Gastrocnemius medialis (tissue), 4 donors: ENCODE data around the gene KAZN. TPM values are rescaled to one million over a fixed set of nuclear protein-coding genes. Genes with fewer than 3 reads are reported as not detected.

Source experiments
- ATAC-seq, 2 donors: fragments of 150-250 bp; one replicate each; pipeline ENCODE4 v1.9.1; 2016
- DNase-seq, 2 donors: peaks; one replicate each; pipeline ENCODE4 v3.0.0-alpha.2; 2019
- H3K27ac ChIP-seq, 4 donors: fragments of 200-600 bp; sonication (generic); 1 replicate in 1 of 4; 2 replicates in 3 of 4; pipeline ENCODE4 v1.5.1; 2016 to 2018; ENCODE audit warnings: mild to moderate bottlenecking in 2 of 4, moderate library complexity in 1 of 4
- H3K27me3 ChIP-seq, 3 donors: fragments of 200-600 bp; sonication (generic) in 2 of 3; 1 replicate in 1 of 3; 2 replicates in 2 of 3; pipeline versions ENCODE4 v1.5.1 to v1.6.0; 2016 to 2019; ENCODE audit warnings: mild to moderate bottlenecking in 1 of 3, moderate library complexity in 1 of 3
- H3K36me3 ChIP-seq, 2 donors: fragments of 200-600 bp; sonication (generic) in 1 of 2; one replicate each; pipeline ENCODE4 v1.5.1; 2017 to 2018
- H3K4me1 ChIP-seq, 2 donors: fragments of 200-600 bp; sonication (generic) in 1 of 2; one replicate each; pipeline ENCODE4 v1.5.1; 2016 to 2017; ENCODE audit warnings: mild to moderate bottlenecking in 2 of 2
- H3K4me3 ChIP-seq, 4 donors: fragments of 200-600 bp; sonication (generic) in 3 of 4; 1 replicate in 1 of 4; 2 replicates in 3 of 4; pipeline ENCODE4 v1.5.1; 2016 to 2019; ENCODE audit warnings: mild to moderate bottlenecking in 2 of 4
- H3K9me3 ChIP-seq, 3 donors: fragments of 200-600 bp; sonication (generic) in 2 of 3; 1 replicate in 1 of 3; 2 replicates in 2 of 3; pipeline ENCODE4 v1.5.1; 2016 to 2019
- CTCF ChIP-seq, 5 experiments: fragments of 450-650 bp in 3 of 5; fragments of 200-600 bp in 2 of 5; sonication (generic) in 2 of 5; IDR thresholded peaks in 4 of 5; conservative IDR thresholded peaks in 1 of 5; 1 replicate in 4 of 5; 2 replicates in 1 of 5; pipeline ENCODE4 v1.5.1; 2016 to 2019; ENCODE audit warnings: antibody characterized with exemption in 5 of 5, mild to moderate bottlenecking in 3 of 5, moderate library complexity in 3 of 5
- POLR2A ChIP-seq, 2 donors: fragments of 450-650 bp; IDR thresholded peaks; one replicate each; pipeline ENCODE4 v1.6.1; 2017; ENCODE audit warnings: antibody characterized with exemption in 2 of 2, mild to moderate bottlenecking in 2 of 2, moderate library complexity in 2 of 2
- in situ Hi-C, 4 donors: fragments of 200-750 bp; cut with MboI; loops; one replicate each; pipeline versions ENCODE4 v1.15.0 to v1.8.0; 2017; ENCODE audit warnings: low sequenced_read_pairs in 4 of 4
- intact Hi-C: fragments of 100-400 bp; cut with DNase I; formaldehyde crosslinking; loops from one replicate; pipeline ENCODE4 v1.15.1; 2023; ENCODE audit warnings: low total_unique reads
- total RNA-seq, 4 donors: library from RNA; depleted of rRNA; stranded (reverse); fragments of >200 nt; gene quantifications; one replicate each; pipeline versions ENCODE4 v1.1.0 to v1.2.3, GENCODE V29; 2016

KAZN gene
- total RNA-seq, 4 donors from 2014 or later, result 0.05 to 2.2 (median 1.00) TPM

- no peak for ATAC-seq
- no peaks in the 10 kb centered on the region for H3K4me1 ChIP-seq
- H3K27me3 ChIP-seq, result no peaks in the 10 kb centered on the region
- no peak for TF ChIP-seq CTCF (IDR thresholded peaks at IDR 0.05 in 4 of 5, conservative IDR thresholded peaks at IDR 0.05 in 1 of 5)
- no peak for TF ChIP-seq POLR2A (IDR thresholded peaks at IDR 0.05)
- intact Hi-C loops, result no loop called here
- in situ Hi-C loops, result no loop called here
- no peak overlapping the region for H3K4me3 ChIP-seq
- H3K9me3 ChIP-seq, result no peaks in the 10 kb centered on the region
- no peak overlapping the region for H3K27ac ChIP-seq
- no peaks in the 10 kb centered on the region for H3K36me3 ChIP-seq
- DNase-seq, result no peak
Measured at GRCh38 chr1:14825396-14825795, 226.9 kb downstream of the KAZN start.

GRCh38 chr1:14826172-14826636 lies 227.7 kb downstream of the KAZN start:
- no peak for TF ChIP-seq POLR2A (IDR thresholded peaks at IDR 0.05)
- TF ChIP-seq CTCF (IDR thresholded peaks at IDR 0.05 in 4 of 5, conservative IDR thresholded peaks at IDR 0.05 in 1 of 5), result no peak
- no peaks in the 10 kb centered on the region for H3K36me3 ChIP-seq
- ATAC-seq, result no peak
- no peaks in the 10 kb centered on the region for H3K4me1 ChIP-seq
- intact Hi-C loops, result no loop called here
- no peak overlapping the region for H3K4me3 ChIP-seq
- in situ Hi-C loops, result no loop called here
- H3K27me3 ChIP-seq, result no peaks in the 10 kb centered on the region
- H3K27ac ChIP-seq, result no peak overlapping the region
- no peak for DNase-seq
- no peaks in the 10 kb centered on the region for H3K9me3 ChIP-seq

GRCh38 chr1:14826731-14827326 lies 228.3 kb downstream of the KAZN start:
- TF ChIP-seq CTCF (IDR thresholded peaks at IDR 0.05 in 4 of 5, conservative IDR thresholded peaks at IDR 0.05 in 1 of 5) (no peak), POLR2A (IDR thresholded peaks at IDR 0.05) (no peak)
- in situ Hi-C loops (no loop called here), intact Hi-C loops (no loop called here)
- Histone ChIP-seq H3K4me1 (no peaks in the 10 kb centered on the region), H3K36me3 (no peaks in the 10 kb centered on the region), H3K9me3 (no peaks in the 10 kb centered on the region), H3K27me3 (no peaks in the 10 kb centered on the region), H3K27ac (no peak overlapping the region), H3K4me3 (no peak overlapping the region)
- DNase-seq (no peak), ATAC-seq (no peak)

- no peak for ATAC-seq
- Histone ChIP-seq H3K36me3 (no peaks in the 10 kb centered on the region), H3K27me3 (no peaks in the 10 kb centered on the region), H3K4me1 (no peaks in the 10 kb centered on the region), H3K27ac (no peak overlapping the region), H3K4me3 (no peak overlapping the region), H3K9me3 (no peaks in the 10 kb centered on the region)
- no peak for DNase-seq
- in situ Hi-C loops (no loop called here), intact Hi-C loops (no loop called here)
- TF ChIP-seq POLR2A (IDR thresholded peaks at IDR 0.05), result no peak
- TF ChIP-seq CTCF (IDR thresholded peaks at IDR 0.05 in 4 of 5, conservative IDR thresholded peaks at IDR 0.05 in 1 of 5), result no peak
Measured at GRCh38 chr1:14827870-14828269, 229.4 kb downstream of the KAZN start.

GRCh38 chr1:14828665-14829064 lies 230.2 kb downstream of the KAZN start:
- ATAC-seq, result no peak
- no peaks in the 10 kb centered on the region for H3K27me3 ChIP-seq
- no peak overlapping the region for H3K4me3 ChIP-seq
- intact Hi-C loops, result no loop called here
- TF ChIP-seq CTCF (IDR thresholded peaks at IDR 0.05 in 4 of 5, conservative IDR thresholded peaks at IDR 0.05 in 1 of 5) (no peak), POLR2A (IDR thresholded peaks at IDR 0.05) (no peak)
- H3K4me1 ChIP-seq, result no peaks in the 10 kb centered on the region
- in situ Hi-C loops, result no loop called here
- no peaks in the 10 kb centered on the region for H3K36me3 ChIP-seq
- no peaks in the 10 kb centered on the region for H3K9me3 ChIP-seq
- no peak for DNase-seq
- no peak overlapping the region for H3K27ac ChIP-seq
